Pancreas (tissue), 10 donors: ENCODE results near the gene SRBD1. TPM values are rescaled to one million over a fixed set of nuclear protein-coding genes. Genes with fewer than 3 reads are reported as not detected.

Source experiments
- ATAC-seq, 4 donors: fragments of 200-7000 bp; cut with Tn5 transposase; one replicate each; pipeline versions ENCODE4 v1.8.0 to v1.9.1; 2020; ENCODE audit warnings: mild to moderate bottlenecking in 4 of 4, moderate library complexity in 4 of 4
- DNase-seq, 6 donors: peaks; one replicate each; pipeline ENCODE4 v3.0.0-alpha.2; 2020
- FAIRE-seq: peaks from 2 replicates; lab custom pipeline; 2012; peaks lifted over from hg19 to GRCh38; lab: Jason Lieb, UNC
- H3K27ac ChIP-seq, 4 donors: fragments of 200-600 bp; sonication (generic); 1 replicate in 3 of 4; 2 replicates in 1 of 4; pipeline versions ENCODE4 v1.5.0 to v1.8.0; 2020
- H3K27me3 ChIP-seq, 4 donors: fragments of 200-600 bp; one replicate each; pipeline ENCODE4 v1.8.0; 2021
- H3K36me3 ChIP-seq, 3 donors: fragments of 200-600 bp; sonication (generic) in 1 of 3; one replicate each; pipeline versions ENCODE4 v1.5.0 to v1.8.0; 2020 to 2021
- H3K4me1 ChIP-seq, 3 donors: fragments of 200-600 bp; one replicate each; pipeline ENCODE4 v1.8.0; 2021
- H3K4me3 ChIP-seq, 4 donors: fragments of 200-600 bp; sonication (generic) in 2 of 4; one replicate each; pipeline versions ENCODE4 v1.5.0 to v1.8.0; 2020 to 2021
- H3K9me3 ChIP-seq, 4 donors: fragments of 200-600 bp; one replicate each; pipeline ENCODE4 v1.8.0; 2021
- CTCF ChIP-seq, 4 donors: fragments of 200-600 bp; sonication (generic) in 3 of 4; IDR thresholded peaks; one replicate each; pipeline versions ENCODE4 v1.5.0 to v1.8.0; 2021; ENCODE audit warnings: antibody characterized with exemption in 4 of 4
- WGBS, 2 donors: extraction: QIAGEN DNeasy Blood & Tissue Kit; methylation state at CpG; one replicate each; pipeline ENCODE4 v1.1.7; 2013; 5-methylcytosine and 5-hydroxymethylcytosine counted together
- intact Hi-C, 3 donors: fragments of 100-400 bp; cut with DNase I; formaldehyde crosslinking; loops; one replicate each; pipeline versions ENCODE4 v1.11.1 to v1.14.2; 2022
- polyA plus RNA-seq, 2 donors: library from polyadenylated mRNA; stranded (reverse); fragments of 200-250 nt; gene quantifications; one replicate each; pipeline ENCODE4 v1.2.3, GENCODE V29; 2013
- total RNA-seq, 6 donors: library from RNA; stranded (reverse); fragmentation: NEBNext Ultra II Directional in 4 of 6; extraction: Animal tissue kit (Norgen Biotek cat#: 25700) in 4 of 6; gene quantifications; one replicate each; pipeline versions ENCODE4 v1.2.1 to v1.2.4, GENCODE V29; 2021 to 2023
- donor health status: healthy with polysubstance abuse.
- donor health status: DM: no; HTN: no; CAD: no; lungs with moderate emphysema.
- donor health status: DM: no; HTN: no; CAD: no.
- donor health status: control.
- donor health status: control.
- donor health status: Bipolar disorder and iron deficiency.
- donor health status: DM: yes; HTN: yes; CAD: no.
- donor health status: DM: no; HTN: no; CAD: no.
- donor health status: DM: no; HTN: no; CAD: no.
- donor health status: DM: yes; HTN: yes; CAD: no.

The SRBD1 gene
- total and polyA plus RNA-seq, 8 donors = 3.2 to 15.4 (median 11.6) TPM

- FAIRE-seq = no peak
- no peak for TF ChIP-seq CTCF (IDR thresholded peaks at IDR 0.05)
- no peak for ATAC-seq
- DNase-seq = no peak
- Histone ChIP-seq H3K27me3 (no peaks in the 10 kb centered on the region), H3K4me3 (no peak overlapping the region), H3K36me3 (no peaks in the 10 kb centered on the region), H3K4me1 (peaks cover 3 to 9% (median 7%) of the 10 kb centered on the region in 3 donors), H3K27ac (no peak overlapping the region), H3K9me3 (no peaks in the 10 kb centered on the region)
- intact Hi-C loops = no loop called here
- 60 to 71% methylated on average over 1 of the region's 1 CpG for WGBS, 2 donors
These were observed 3.3 kb upstream of the SRBD1 start for GRCh38 chr2:45614330-45614729.

GRCh38 chr2:45612731-45613130, 1.7 kb upstream of the SRBD1 start:
- no peak for DNase-seq
- Histone ChIP-seq H3K4me3 (no peak overlapping the region), H3K36me3 (no peaks in the 10 kb centered on the region), H3K9me3 (no peaks in the 10 kb centered on the region), H3K27me3 (no peaks in the 10 kb centered on the region), H3K4me1 (peaks cover 3 to 9% (median 7%) of the 10 kb centered on the region in 3 donors), H3K27ac (no peak overlapping the region)
- 61 to 68% methylated on average over 2 of the region's 2 CpGs for WGBS, 2 donors
- TF ChIP-seq CTCF (IDR thresholded peaks at IDR 0.05) = no peak
- no peak for FAIRE-seq
- no peak for ATAC-seq
- intact Hi-C loops = no loop called here

DNA sequence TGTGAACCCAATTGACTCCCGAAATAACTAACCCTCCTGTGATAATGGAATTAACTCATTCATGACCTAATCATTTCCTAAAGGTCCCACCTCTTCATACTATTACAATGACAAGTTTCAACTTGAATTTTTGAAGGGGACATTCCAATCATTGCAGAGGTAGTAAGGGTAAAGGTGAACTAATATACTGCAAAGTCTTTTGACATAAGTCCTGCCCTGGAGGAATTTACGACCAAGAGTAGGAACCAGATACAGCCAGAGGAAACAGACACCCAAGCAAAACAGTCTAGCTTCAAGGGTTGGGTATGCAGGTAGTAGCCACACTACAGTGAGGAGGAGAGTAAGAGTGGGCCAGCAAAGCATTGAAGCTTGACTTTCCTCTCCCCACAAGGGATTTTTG, 1.2 kb upstream of the SRBD1 start:
- no peak overlapping the region for H3K27ac ChIP-seq
- WGBS, 2 donors = 49 to 63% methylated on average over 2 of the region's 2 CpGs

GRCh38 chr2:45610281-45611019, 617 bp downstream of the SRBD1 start:
- Histone ChIP-seq H3K36me3 (no peaks in the 10 kb centered on the region), H3K4me1 (peaks cover 3 to 13% (median 7%) of the 10 kb centered on the region in 3 donors), H3K9me3 (no peaks in the 10 kb centered on the region), H3K27ac (peak overlapping the region; percentile 64 to 85 (median 74)), H3K4me3 (peak overlapping the region; percentile 63 to 80 (median 64)), H3K27me3 (no peaks in the 10 kb centered on the region)
- 1% methylated on average over 23 of the region's 23 CpGs for WGBS, 2 donors
- intact Hi-C loops = no loop called here
- TF ChIP-seq CTCF (IDR thresholded peaks at IDR 0.05) = no peak
- DNase-seq (peak; percentile 40 to 65 (median 54)), FAIRE-seq (no peak), ATAC-seq (peak; percentile 77 to 86 (median 80))

More for the DNA sequence above, 1.2 kb upstream of the SRBD1 start:
- FAIRE-seq = no peak
- no peak for TF ChIP-seq CTCF (IDR thresholded peaks at IDR 0.05)
- no peak for ATAC-seq
- H3K36me3 ChIP-seq = no peaks in the 10 kb centered on the region
- no peak for DNase-seq
- intact Hi-C loops = no loop called here
- no peaks in the 10 kb centered on the region for H3K9me3 ChIP-seq
- H3K27me3 ChIP-seq = no peaks in the 10 kb centered on the region
- H3K4me1 ChIP-seq = peaks cover 3 to 9% (median 7%) of the 10 kb centered on the region in 3 donors
- H3K4me3 ChIP-seq = no peak overlapping the region

DNA sequence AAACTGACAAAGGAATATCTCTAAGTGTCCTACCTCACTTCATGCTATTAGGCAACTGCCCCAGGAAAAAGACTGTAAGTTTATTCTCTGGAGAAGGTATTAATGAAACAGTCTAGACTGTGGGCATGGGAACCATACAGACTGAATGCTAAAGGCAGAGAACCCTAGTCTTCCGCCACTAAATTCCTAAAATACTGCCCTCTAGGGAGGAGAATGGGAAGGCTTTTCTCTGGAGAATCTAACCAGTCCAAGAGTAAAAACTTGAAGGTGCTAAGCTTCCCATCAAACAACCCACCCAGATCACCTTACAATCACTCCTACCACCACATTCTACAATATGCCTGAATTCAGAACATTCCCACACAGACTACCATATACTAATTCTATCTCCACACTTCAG, 3.4 kb downstream of the SRBD1 start:
- FAIRE-seq (no peak), DNase-seq (no peak), ATAC-seq (no peak)
- Histone ChIP-seq H3K4me1 (peaks cover 3 to 13% (median 7%) of the 10 kb centered on the region in 3 donors), H3K27ac (no peak overlapping the region), H3K9me3 (no peaks in the 10 kb centered on the region), H3K36me3 (no peaks in the 10 kb centered on the region), H3K27me3 (no peaks in the 10 kb centered on the region), H3K4me3 (no peak overlapping the region)
- intact Hi-C loops = no loop called here
- 66 to 85% methylated on average over 1 of the region's 1 CpG for WGBS, 2 donors
- TF ChIP-seq CTCF (IDR thresholded peaks at IDR 0.05) = peak in 1 of 4 donors; percentile 16
